Subcutaneous abdominal adipose tissue (tissue), 5 donors: ENCODE measurements around the gene MPV17.
"Not testable (repeated sequence)": the region's sequence is repeated elsewhere in the genome, so short reads cannot be mapped to it uniquely, and the experiment has no call there.

Experiments used
- H3K27ac ChIP-seq: one replicate; pipeline ENCODE4 v1.7.0; 2013; ENCODE audit warnings: low read depth, mild to moderate bottlenecking, inconsistent platforms, low read length, moderate library complexity
- H3K27me3 ChIP-seq, 5 donors: one replicate each; pipeline ENCODE4 v1.7.0; 2013; ENCODE audit warnings: low read length in 5 of 5, inconsistent platforms in 1 of 5; ENCODE audit not compliant: control insufficient read depth in 5 of 5, insufficient read depth in 4 of 5
- H3K36me3 ChIP-seq, 5 donors: one replicate each; pipeline ENCODE4 v1.7.0; 2013; ENCODE audit warnings: low read length in 5 of 5; ENCODE audit not compliant: control insufficient read depth in 5 of 5, insufficient read depth in 5 of 5
- H3K4me1 ChIP-seq, 5 donors: one replicate each; pipeline ENCODE4 v1.7.0; 2013; ENCODE audit warnings: low read length in 5 of 5, mild to moderate bottlenecking in 3 of 5, moderate library complexity in 1 of 5; ENCODE audit not compliant: control insufficient read depth in 5 of 5, insufficient read depth in 5 of 5
- H3K4me3 ChIP-seq, 5 donors: one replicate each; pipeline ENCODE4 v1.7.0; 2013; ENCODE audit warnings: low read length in 5 of 5, low read depth in 1 of 5
- H3K9ac ChIP-seq, 5 donors: one replicate each; pipeline ENCODE4 v1.7.0; 2013; ENCODE audit warnings: low read length in 5 of 5, mild to moderate bottlenecking in 4 of 5, moderate library complexity in 3 of 5
- H3K9me3 ChIP-seq, 5 donors: one replicate each; pipeline ENCODE4 v1.7.0; 2013; ENCODE audit warnings: low read length in 5 of 5; ENCODE audit not compliant: control insufficient read depth in 5 of 5
- donor health status: healthy.
- donor health status: healthy.
- donor health status: healthy.
- donor health status: healthy.
- donor health status: healthy.

MPV17 gene

DNA sequence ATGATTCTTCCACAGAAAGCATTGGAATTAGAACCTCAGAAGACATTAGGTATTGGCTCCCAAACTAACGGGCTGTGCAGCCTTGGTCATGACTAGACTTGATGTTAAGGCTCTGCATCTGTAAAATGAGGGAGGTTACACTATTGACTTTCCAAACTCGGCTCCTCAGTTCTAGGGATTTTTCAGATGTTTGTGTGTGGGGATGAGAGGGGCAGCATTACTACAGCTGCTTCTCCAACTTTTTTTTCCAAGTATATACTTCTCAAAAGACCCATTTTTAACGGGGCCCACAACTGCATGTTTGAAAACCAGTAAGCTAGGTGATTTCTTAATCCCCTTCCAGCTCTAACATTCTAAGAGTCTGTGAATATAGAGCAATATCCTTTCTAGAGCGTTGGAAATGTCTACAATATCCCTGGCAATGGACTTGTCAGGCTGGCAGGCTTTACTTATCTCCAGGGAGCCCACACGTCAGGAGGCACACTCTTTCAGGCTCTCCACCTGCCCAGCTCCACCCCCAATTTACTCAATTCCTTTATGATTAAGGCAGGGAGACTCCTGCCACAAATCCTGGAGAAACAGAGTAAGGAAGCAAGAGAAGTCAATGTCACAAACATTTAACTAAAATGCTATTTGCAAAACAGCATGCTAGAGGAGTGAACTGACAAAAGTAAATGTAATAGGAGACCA lies 844 bp upstream of the MPV17 start:
- peak overlapping the region; percentile 97 for H3K27ac ChIP-seq
- peak overlapping the region; percentile 87 to 98 (median 90) for H3K4me3 ChIP-seq
- H3K9me3 ChIP-seq, result no peaks in the 10 kb centered on the region
- H3K27me3 ChIP-seq, result no peaks in the 10 kb centered on the region
- H3K36me3 ChIP-seq, result peaks cover 15 to 28% (median 25%) of the 10 kb centered on the region in 5 donors
- peak overlapping the region; percentile 94 to 99 (median 99) for H3K9ac ChIP-seq
- H3K4me1 ChIP-seq, result peaks cover 9 to 31% (median 28%) of the 10 kb centered on the region in 5 donors

DNA sequence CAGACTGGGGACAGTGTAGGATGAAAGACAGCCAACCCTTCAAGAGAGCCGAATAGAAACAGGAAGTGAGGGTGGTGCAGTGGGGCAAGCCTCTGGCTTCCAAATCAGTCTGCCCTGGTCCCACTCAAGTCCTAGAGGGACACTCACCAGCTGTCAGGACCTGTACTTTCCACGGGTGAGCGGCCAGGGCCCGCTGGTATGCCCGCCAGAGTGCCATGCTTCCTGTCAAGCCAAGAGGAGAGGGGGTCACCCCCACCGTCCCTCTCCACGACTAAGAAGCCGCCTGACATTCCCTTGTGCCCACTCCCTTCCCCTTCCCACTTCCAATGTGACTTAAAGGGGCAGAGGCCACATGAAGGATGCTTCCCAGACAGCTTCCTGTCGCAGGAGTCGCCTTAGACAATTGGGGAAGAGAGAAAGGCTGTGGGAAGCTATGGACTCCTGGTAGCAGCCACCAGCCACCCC lies 564 bp downstream of the MPV17 start:
- Histone ChIP-seq H3K9ac (peak overlapping the region; percentile 89 to 99 (median 99)), H3K4me1 (peaks cover 9 to 32% (median 28%) of the 10 kb centered on the region in 5 donors), H3K27me3 (no peaks in the 10 kb centered on the region), H3K9me3 (no peaks in the 10 kb centered on the region), H3K4me3 (peak overlapping the region; percentile 87 to 98 (median 90)), H3K27ac (peak overlapping the region; percentile 97), H3K36me3 (peaks cover 6 to 15% (median 14%) of the 10 kb centered on the region in 5 donors)

DNA sequence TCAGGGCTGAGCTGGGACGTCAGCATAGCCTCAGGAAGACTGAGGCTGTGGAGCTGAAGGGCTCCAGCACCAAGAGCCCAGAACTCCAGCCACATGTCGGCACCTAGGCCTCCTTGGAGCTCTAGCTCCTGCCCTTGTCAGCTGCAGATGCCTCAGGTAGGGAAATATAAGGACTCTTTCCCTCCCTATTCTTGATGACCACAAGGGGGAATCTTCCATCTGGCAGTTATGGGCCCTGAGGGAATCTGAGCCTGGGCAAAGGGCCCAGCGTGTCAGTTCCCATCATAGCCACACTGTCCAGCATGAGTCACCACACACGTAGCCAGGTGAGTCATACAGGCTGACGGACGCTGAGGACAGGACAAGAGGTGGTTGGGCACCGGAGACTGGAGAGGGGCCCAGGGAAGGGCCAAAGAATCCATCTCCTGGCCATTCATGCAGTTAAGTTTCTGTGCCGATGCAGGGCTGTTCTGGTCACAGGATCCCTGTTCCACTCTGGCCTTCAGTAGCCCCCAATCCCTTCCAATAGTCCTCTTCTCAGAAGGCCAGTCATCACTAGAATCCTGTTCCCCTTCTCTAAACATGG lies 1.8 kb downstream of the MPV17 start:
- Histone ChIP-seq H3K9me3 (no peaks in the 10 kb centered on the region), H3K36me3 (peaks cover 3 to 13% (median 6%) of the 10 kb centered on the region in 5 donors), H3K9ac (peak overlapping the region in 1 of 5 donors; percentile 11), H3K4me3 (no peak overlapping the region), H3K27me3 (no peaks in the 10 kb centered on the region), H3K27ac (no peak overlapping the region), H3K4me1 (peaks cover 9 to 40% (median 28%) of the 10 kb centered on the region in 5 donors)

DNA sequence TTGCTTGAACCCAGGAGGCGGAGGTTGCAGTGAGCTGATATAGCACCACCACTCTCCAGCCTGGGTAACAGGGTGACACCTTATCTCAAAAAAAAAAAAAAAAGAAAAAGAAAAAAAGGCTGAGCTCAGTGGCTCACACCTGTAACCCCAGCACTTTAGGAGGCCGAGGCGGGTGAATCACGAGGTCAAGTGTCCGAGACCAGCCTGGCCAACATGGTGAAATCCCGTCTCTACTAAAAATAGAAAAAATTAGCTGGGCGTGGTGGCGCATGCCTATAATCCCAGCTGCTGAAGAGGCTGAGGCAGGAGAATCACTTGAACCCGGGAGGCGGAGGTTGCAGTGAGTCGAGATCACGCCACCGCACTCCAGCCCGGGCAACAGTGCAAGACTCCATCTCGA lies 3.1 kb downstream of the MPV17 start:
- not testable (repeated sequence) for H3K27me3 ChIP-seq, H3K27ac ChIP-seq, H3K4me3 ChIP-seq, H3K9me3 ChIP-seq, H3K9ac ChIP-seq
- Histone ChIP-seq H3K36me3 (peaks cover 0 to 14% (median 5%) of the 10 kb centered on the region in 5 donors), H3K4me1 (peaks cover 9 to 40% (median 28%) of the 10 kb centered on the region in 5 donors)

DNA sequence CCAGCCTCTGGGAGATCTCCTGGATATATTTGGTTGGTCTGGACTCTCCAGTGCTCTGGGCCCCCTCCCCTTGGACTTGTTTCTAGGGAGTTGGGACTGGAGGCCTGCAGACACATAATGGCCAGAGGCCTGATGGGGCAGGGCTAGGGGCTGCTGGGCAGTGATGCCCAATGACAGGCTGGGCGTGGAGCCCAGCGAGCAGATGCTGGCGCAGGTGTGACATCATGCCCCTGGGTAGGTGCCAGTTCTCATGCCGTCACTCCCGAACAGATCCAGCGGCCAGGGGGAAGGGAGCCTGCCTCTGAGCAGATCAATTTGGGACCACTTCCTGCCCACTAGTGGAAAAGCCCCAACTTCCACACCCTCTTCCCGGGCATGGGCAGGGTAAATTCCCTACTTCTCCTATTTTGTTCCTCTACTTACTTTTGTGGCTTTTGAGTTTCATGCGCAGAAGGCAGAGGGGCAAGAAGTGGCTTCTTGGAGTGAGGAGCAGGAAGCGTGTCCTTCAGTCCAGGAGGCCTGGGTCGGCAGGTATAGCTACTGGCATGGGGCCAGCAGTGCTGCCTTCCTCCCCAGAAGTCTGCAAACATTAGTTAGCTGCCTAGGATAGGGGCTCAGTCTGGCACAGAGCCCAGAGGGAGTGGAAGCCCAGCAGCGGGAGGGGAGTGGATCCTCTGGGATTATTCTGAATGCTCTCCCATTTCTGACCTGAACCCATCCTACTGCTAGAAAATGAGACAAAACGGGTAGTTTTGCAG lies 6.1 kb downstream of the MPV17 start:
- peaks cover 0 to 25% (median 15%) of the 10 kb centered on the region in 5 donors for H3K36me3 ChIP-seq
- no peaks in the 10 kb centered on the region for H3K27me3 ChIP-seq
- no peaks in the 10 kb centered on the region for H3K9me3 ChIP-seq
- no peak overlapping the region for H3K27ac ChIP-seq
- H3K9ac ChIP-seq, result no peak overlapping the region
- no peak overlapping the region for H3K4me3 ChIP-seq
- H3K4me1 ChIP-seq, result peaks cover 6 to 18% (median 11%) of the 10 kb centered on the region in 5 donors

DNA sequence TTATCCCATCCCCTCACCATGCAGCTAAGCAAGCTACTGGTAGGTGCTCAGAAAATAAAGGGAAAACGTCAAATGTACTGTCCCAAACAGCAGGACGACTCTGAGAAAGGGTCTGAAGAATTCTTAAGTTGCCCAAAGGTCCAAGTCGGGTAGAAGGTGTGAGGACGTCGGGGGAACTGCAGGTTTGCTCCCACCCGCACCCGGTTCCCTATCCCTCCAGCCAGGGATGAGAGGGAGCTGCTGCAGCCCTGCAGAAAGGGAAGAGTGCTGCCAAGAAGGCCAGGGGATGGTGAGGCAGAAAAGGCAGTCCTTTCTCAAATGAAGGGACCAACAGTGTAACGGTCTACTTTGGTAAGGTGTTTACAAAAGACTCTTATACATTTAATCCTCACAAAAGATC lies 7.8 kb downstream of the MPV17 start:
- Histone ChIP-seq H3K9ac (no peak overlapping the region), H3K4me3 (no peak overlapping the region), H3K9me3 (no peaks in the 10 kb centered on the region), H3K27me3 (no peaks in the 10 kb centered on the region), H3K27ac (no peak overlapping the region), H3K36me3 (peaks cover 0 to 36% (median 22%) of the 10 kb centered on the region in 5 donors), H3K4me1 (peaks cover 0 to 9% (median 0%) of the 10 kb centered on the region in 5 donors)

DNA sequence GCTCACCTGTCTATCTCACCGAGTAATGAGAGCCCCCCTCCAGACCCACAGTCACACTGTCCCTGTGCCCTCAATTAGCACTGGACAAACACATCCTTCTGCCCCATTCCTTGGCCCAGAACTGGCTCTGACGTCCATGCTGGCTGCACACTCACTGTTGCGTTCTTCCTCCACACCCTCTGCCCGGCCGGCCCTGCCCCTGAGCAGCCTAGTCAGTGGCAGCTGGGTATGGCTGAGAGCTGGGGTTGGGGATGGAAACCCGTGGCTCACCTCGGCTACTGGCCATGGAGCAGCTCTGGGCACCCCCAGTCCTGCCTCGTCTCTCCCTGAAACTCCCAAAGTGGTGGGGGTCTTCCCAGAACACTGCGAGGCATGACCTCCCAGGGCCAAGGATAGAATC lies 8.2 kb downstream of the MPV17 start:
- Histone ChIP-seq H3K9me3 (no peaks in the 10 kb centered on the region), H3K36me3 (peaks cover 0 to 39% (median 24%) of the 10 kb centered on the region in 5 donors), H3K27me3 (no peaks in the 10 kb centered on the region), H3K4me3 (no peak overlapping the region), H3K9ac (no peak overlapping the region), H3K4me1 (peaks cover 0 to 9% (median 0%) of the 10 kb centered on the region in 5 donors), H3K27ac (no peak overlapping the region)

DNA sequence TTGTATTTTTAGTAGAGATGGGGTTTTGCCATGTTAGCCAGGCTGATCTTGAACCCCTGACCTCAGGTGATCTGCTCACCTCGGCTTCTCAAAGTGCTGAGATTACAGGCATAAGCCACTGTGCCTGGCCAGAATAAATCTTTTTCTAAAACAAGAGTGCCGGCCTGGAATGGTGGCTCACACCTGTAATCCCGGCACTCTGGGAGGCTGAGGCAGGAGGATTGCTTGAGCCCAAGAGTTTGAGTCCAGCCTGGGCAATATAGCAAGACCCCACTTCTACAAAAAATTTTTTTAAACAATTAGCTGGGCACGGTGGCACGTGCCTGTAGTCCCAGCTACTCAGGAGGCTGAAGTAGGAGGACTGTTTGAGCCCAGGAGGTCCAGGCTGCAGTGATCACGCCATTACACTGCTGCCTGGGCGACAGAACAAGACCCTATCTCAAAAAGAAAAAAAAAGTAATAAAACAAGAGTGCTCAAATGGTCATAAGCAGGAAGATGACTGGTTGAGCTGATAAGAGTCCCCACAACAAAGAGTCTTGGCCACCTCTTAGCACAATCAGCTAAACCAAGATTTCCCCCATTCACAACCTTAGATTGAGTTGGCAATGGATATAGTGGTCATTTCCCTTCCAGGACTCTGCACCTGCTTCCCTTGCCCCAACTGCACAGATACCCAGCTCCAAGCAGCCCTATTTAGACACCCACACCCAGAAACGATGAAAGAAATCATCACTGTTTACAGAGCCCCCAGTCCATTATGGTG lies 8.8 kb downstream of the MPV17 start:
- Histone ChIP-seq H3K27ac (no peak overlapping the region), H3K9ac (no peak overlapping the region), H3K9me3 (no peaks in the 10 kb centered on the region), H3K4me1 (peaks cover 0 to 9% (median 0%) of the 10 kb centered on the region in 5 donors), H3K4me3 (no peak overlapping the region), H3K27me3 (no peaks in the 10 kb centered on the region), H3K36me3 (peaks cover 0 to 44% (median 28%) of the 10 kb centered on the region in 5 donors)

DNA sequence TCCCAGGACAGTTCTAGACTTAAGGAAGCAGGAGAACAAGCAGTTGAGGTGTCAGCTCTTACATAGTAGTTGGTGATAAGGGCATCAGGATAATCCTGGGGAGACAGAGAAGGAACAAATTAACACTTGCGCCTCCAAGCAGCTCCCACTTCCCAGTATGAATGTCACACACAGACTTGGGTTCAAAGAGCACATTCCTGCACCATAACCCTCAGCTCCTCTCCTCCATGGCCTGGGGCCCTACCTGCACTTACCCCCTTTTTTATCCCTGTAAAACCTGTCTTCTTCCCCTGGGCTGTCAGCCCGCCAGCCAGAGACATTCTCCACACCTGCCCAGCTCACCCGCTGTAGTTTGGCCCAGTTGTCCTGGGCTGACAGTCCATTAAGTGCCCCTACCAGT lies 10.7 kb downstream of the MPV17 start:
- Histone ChIP-seq H3K9ac (no peak overlapping the region), H3K36me3 (peaks cover 0 to 47% (median 28%) of the 10 kb centered on the region in 5 donors), H3K27me3 (peaks cover 15 to 18% (median 17%) of the 10 kb centered on the region in 5 donors), H3K27ac (no peak overlapping the region), H3K4me3 (no peak overlapping the region), H3K9me3 (no peaks in the 10 kb centered on the region), H3K4me1 (peaks cover 4 to 21% (median 12%) of the 10 kb centered on the region in 5 donors)
